Pancreas (tissue), 10 donors: ENCODE data around the gene DDX24. TPM values are rescaled to one million over a fixed set of nuclear protein-coding genes. Genes with fewer than 3 reads are reported as not detected.

Experiments
- ATAC-seq, 4 donors: fragments of 200-7000 bp; cut with Tn5 transposase; one replicate each; pipeline versions ENCODE4 v1.8.0 to v1.9.1; 2020; ENCODE audit warnings: mild to moderate bottlenecking in 4 of 4, moderate library complexity in 4 of 4
- DNase-seq, 6 donors: peaks; one replicate each; pipeline ENCODE4 v3.0.0-alpha.2; 2020
- FAIRE-seq: peaks from 2 replicates; lab custom pipeline; 2012; peaks lifted over from hg19 to GRCh38; lab: Jason Lieb, UNC
- H3K27ac ChIP-seq, 4 donors: fragments of 200-600 bp; sonication (generic); 1 replicate in 3 of 4; 2 replicates in 1 of 4; pipeline versions ENCODE4 v1.5.0 to v1.8.0; 2020
- H3K27me3 ChIP-seq, 4 donors: fragments of 200-600 bp; one replicate each; pipeline ENCODE4 v1.8.0; 2021
- H3K36me3 ChIP-seq, 3 donors: fragments of 200-600 bp; sonication (generic) in 1 of 3; one replicate each; pipeline versions ENCODE4 v1.5.0 to v1.8.0; 2020 to 2021
- H3K4me1 ChIP-seq, 3 donors: fragments of 200-600 bp; one replicate each; pipeline ENCODE4 v1.8.0; 2021
- H3K4me3 ChIP-seq, 4 donors: fragments of 200-600 bp; sonication (generic) in 2 of 4; one replicate each; pipeline versions ENCODE4 v1.5.0 to v1.8.0; 2020 to 2021
- H3K9me3 ChIP-seq, 4 donors: fragments of 200-600 bp; one replicate each; pipeline ENCODE4 v1.8.0; 2021
- WGBS, 2 donors: extraction: QIAGEN DNeasy Blood & Tissue Kit; methylation state at CpG; one replicate each; pipeline ENCODE4 v1.1.7; 2013; 5-methylcytosine and 5-hydroxymethylcytosine counted together
- intact Hi-C, 3 donors: fragments of 100-400 bp; cut with DNase I; formaldehyde crosslinking; loops; one replicate each; pipeline versions ENCODE4 v1.11.1 to v1.14.2; 2022
- polyA plus RNA-seq, 2 donors: library from polyadenylated mRNA; stranded (reverse); fragments of 200-250 nt; gene quantifications; one replicate each; pipeline ENCODE4 v1.2.3, GENCODE V29; 2013
- total RNA-seq, 6 donors: library from RNA; stranded (reverse); fragmentation: NEBNext Ultra II Directional in 4 of 6; extraction: Animal tissue kit (Norgen Biotek cat#: 25700) in 4 of 6; gene quantifications; one replicate each; pipeline versions ENCODE4 v1.2.1 to v1.2.4, GENCODE V29; 2021 to 2023
- TF ChIP-seq, protein P1 (sequence below), 4 donors: fragments of 200-600 bp; sonication (generic) in 3 of 4; IDR thresholded peaks; one replicate each; pipeline versions ENCODE4 v1.5.0 to v1.8.0; 2021; ENCODE audit warnings: antibody characterized with exemption in 4 of 4
- donor health status: healthy with polysubstance abuse.
- donor health status: DM: no; HTN: no; CAD: no; lungs with moderate emphysema.
- donor health status: DM: no; HTN: no; CAD: no.
- donor health status: control.
- donor health status: control.
- donor health status: Bipolar disorder and iron deficiency.
- donor health status: DM: yes; HTN: yes; CAD: no.
- donor health status: DM: no; HTN: no; CAD: no.
- donor health status: DM: no; HTN: no; CAD: no.
- donor health status: DM: yes; HTN: yes; CAD: no.

The DDX24 gene, protein sequence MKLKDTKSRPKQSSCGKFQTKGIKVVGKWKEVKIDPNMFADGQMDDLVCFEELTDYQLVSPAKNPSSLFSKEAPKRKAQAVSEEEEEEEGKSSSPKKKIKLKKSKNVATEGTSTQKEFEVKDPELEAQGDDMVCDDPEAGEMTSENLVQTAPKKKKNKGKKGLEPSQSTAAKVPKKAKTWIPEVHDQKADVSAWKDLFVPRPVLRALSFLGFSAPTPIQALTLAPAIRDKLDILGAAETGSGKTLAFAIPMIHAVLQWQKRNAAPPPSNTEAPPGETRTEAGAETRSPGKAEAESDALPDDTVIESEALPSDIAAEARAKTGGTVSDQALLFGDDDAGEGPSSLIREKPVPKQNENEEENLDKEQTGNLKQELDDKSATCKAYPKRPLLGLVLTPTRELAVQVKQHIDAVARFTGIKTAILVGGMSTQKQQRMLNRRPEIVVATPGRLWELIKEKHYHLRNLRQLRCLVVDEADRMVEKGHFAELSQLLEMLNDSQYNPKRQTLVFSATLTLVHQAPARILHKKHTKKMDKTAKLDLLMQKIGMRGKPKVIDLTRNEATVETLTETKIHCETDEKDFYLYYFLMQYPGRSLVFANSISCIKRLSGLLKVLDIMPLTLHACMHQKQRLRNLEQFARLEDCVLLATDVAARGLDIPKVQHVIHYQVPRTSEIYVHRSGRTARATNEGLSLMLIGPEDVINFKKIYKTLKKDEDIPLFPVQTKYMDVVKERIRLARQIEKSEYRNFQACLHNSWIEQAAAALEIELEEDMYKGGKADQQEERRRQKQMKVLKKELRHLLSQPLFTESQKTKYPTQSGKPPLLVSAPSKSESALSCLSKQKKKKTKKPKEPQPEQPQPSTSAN
- total RNA-seq, result 10 to 100 TPM; 55.9 to 86.4 (median 68.0) TPM
- polyA plus RNA-seq, result 100 to 1,000 TPM in 1 of 2 donors, 10 to 100 TPM in 1; 60.7 to 111 TPM

DNA sequence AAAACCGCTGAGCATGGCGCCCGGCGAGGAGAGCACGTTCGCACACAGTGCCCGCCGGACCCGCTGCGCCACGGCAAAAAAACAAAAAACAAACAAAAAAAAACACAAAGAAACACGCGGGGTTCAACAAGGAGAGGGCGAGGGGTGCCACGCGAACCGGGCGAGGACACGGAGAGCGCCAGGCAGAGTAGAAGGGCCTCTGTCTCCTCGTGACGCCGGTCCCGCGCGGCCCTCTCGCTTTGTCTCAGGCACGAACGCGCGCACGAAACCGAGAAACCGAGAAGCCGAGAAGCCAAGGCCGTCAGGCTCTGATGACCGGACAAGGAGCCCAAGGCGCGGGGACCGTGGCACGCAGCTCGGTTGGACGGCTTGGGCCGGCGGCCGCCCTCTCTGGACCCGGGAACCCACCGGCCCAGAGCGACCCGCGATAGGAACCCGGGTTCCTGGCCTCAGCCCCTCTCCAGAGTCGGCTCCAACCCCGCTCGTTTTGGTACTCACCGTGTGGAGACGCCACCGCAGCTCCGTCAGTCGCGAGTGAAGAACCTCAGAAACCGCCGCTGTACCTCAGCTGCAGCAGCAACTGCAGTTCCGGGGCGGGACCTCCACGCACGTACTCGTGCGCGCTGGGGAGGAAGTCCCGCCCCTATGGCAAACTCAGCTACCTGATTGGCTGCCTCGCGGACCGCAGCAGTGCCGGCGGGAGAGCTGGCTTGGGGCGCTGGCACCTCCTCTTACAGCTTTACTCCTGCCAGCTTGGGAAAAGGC is at the start of gene DDX24, which contains the start of gene IFI27L1:
TSS of gene DDX24 (minus strand) at position 582 of the 765 bp plus-strand sequence. CDS start 1,460 bp downstream, outside the sequence.
TSS of gene IFI27L1 (plus strand) at position 690 of the 765 bp plus-strand sequence. CDS start 15,628 bp downstream, outside the sequence.
- intact Hi-C loops, result no loop called here
- WGBS, 2 donors, result 0 to 1% methylated on average over 76 to 77 of the region's 77 CpGs
- peak; percentile 95 to 98 (median 96) for DNase-seq
- Histone ChIP-seq H3K36me3 (peaks cover 0 to 6% (median 0%) of the 10 kb centered on the region in 3 donors), H3K4me1 (peaks cover 0 to 30% (median 29%) of the 10 kb centered on the region in 3 donors), H3K4me3 (peak within 1 kb of the TSS; percentile 73 to 99 (median 96)), H3K27me3 (no peaks in the 10 kb centered on the region), H3K27ac (peak within 1 kb of the TSS; percentile 82 to 93 (median 84)), H3K9me3 (no peaks in the 10 kb centered on the region)
- no peak for FAIRE-seq
- TF ChIP-seq, protein P1, sequence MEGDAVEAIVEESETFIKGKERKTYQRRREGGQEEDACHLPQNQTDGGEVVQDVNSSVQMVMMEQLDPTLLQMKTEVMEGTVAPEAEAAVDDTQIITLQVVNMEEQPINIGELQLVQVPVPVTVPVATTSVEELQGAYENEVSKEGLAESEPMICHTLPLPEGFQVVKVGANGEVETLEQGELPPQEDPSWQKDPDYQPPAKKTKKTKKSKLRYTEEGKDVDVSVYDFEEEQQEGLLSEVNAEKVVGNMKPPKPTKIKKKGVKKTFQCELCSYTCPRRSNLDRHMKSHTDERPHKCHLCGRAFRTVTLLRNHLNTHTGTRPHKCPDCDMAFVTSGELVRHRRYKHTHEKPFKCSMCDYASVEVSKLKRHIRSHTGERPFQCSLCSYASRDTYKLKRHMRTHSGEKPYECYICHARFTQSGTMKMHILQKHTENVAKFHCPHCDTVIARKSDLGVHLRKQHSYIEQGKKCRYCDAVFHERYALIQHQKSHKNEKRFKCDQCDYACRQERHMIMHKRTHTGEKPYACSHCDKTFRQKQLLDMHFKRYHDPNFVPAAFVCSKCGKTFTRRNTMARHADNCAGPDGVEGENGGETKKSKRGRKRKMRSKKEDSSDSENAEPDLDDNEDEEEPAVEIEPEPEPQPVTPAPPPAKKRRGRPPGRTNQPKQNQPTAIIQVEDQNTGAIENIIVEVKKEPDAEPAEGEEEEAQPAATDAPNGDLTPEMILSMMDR (IDR thresholded peaks at IDR 0.05), result no peak
- ATAC-seq, result peak; percentile 98 to 100 (median 99)

DNA sequence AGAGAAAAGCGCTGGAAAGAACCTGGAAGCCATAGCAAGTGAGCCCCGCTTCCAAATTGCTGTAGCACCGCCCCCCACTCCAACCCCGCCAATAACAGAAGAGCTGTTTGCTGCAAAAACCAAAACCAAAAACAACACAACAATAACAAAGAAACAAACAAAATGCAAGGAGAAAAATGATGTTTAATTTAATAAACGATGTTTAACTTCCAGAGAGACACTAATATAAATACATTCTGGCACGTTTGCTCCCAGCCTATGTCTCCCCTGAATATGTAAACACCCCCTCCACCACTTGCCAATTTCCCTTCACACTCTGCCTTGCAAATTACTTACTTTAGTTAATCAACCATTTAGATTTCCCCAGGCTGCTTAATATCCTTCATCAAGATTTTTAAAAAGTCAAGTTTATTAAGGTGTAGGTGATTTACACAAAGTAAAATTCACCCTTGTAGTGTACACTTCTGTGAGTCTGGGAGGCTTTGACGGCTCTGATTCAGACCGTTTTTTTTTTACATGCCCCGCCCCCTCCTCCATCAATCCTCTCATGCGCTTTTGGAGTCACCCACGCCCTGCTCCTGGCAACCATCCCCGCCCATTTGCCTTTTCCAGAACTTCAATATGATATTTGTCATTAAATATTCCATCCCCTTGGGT is 48.9 kb upstream of the DDX24 start:
- FAIRE-seq, result no peak
- TF ChIP-seq, protein P1 (IDR thresholded peaks at IDR 0.05), result no peak
- DNase-seq, result peak in 1 of 6 donors; percentile 16
- intact Hi-C loops, result no loop called here
- no peaks in the 10 kb centered on the region for H3K4me1 ChIP-seq
- peaks cover 0 to 4% (median 0%) of the 10 kb centered on the region in 4 donors for H3K27me3 ChIP-seq
- H3K4me3 ChIP-seq, result peak overlapping the region in 3 of 4 donors; percentile 31 to 44 (median 33)
- no peaks in the 10 kb centered on the region for H3K36me3 ChIP-seq
- H3K9me3 ChIP-seq, result no peaks in the 10 kb centered on the region
- H3K27ac ChIP-seq, result peak overlapping the region in 2 of 4 donors; percentile 52 to 57
- ATAC-seq, result peak; percentile 44 to 67 (median 54)
- WGBS, 2 donors, result 1 to 2% methylated on average over 12 of the region's 12 CpGs

DNA sequence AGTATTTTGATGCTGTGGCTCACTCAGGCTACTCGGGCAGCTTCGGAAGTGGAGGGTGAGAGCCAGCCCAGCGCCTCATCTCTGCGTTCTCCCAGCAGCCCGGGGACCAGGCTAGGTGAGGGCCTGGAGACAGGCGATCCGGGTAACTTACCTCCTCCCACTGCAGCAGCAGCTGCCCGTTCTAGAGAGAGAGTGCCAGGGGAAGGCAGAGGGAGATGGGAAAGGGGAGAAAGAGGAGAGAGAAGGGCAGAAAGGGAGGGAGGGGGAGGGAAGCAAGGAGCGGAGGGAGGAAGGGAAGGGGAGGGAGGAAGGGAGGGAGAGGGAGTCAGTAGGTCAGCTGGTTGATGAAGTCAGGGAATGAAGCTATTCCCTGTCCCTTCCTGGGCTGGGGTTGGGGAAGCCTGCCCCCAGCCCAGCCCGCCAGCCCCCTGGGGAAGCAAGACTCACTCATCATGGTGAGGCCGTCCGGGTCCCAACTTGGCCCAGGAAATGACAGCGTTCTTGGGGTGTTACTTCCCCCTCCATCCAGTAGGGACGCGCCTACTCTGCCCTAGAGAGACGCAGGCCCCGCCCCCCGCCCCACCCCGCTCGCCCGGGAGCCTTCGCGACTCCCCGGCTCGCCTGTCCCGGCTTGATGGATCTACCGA is 48.2 kb upstream of the DDX24 start, which contains the start of gene IFI27L2:
TSS of gene IFI27L2 (minus strand) at position 494 of the 647 bp plus-strand sequence. CDS start at position 454, 40 bp downstream.
- 2 to 5% methylated on average over 27 of the region's 27 CpGs for whole genome bisulfite sequencing, 2 donors
- H3K27ac ChIP-seq, result peak within 1 kb of the TSS in 2 of 4 donors; percentile 52 to 57
- TF ChIP-seq, protein P1 (IDR thresholded peaks at IDR 0.05), result peak in 2 of 4 donors; percentile 8 to 13

More for the DNA sequence above, 48.2 kb upstream of the DDX24 start, which contains the start of gene IFI27L2:
- no peaks in the 10 kb centered on the region for H3K9me3 ChIP-seq
- no peak for FAIRE-seq
- peak within 1 kb of the TSS in 3 of 4 donors; percentile 31 to 44 (median 33) for H3K4me3 ChIP-seq
- intact Hi-C loops, result no loop called here
- peak; percentile 82 to 95 (median 92) for ATAC-seq
- H3K27me3 ChIP-seq, result peaks cover 0 to 4% (median 0%) of the 10 kb centered on the region in 4 donors
- no peaks in the 10 kb centered on the region for H3K4me1 ChIP-seq
- peak in 5 of 6 donors; percentile 27 to 68 (median 48) for DNase-seq
- no peaks in the 10 kb centered on the region for H3K36me3 ChIP-seq
